ENCODE measurements around the gene KCNJ15.

Gene KCNJ15

DNA sequence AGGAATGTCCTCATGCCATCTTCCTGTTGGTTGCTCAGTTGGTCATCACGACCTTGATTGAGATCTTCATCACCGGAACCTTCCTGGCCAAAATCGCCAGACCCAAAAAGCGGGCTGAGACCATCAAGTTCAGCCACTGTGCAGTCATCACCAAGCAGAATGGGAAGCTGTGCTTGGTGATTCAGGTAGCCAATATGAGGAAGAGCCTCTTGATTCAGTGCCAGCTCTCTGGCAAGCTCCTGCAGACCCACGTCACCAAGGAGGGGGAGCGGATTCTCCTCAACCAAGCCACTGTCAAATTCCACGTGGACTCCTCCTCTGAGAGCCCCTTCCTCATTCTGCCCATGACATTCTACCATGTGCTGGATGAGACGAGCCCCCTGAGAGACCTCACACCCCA lies 42.9 kb downstream of the KCNJ15 start:
- no peak for DNase-seq (ENCODE audit: low spot score)

DNA sequence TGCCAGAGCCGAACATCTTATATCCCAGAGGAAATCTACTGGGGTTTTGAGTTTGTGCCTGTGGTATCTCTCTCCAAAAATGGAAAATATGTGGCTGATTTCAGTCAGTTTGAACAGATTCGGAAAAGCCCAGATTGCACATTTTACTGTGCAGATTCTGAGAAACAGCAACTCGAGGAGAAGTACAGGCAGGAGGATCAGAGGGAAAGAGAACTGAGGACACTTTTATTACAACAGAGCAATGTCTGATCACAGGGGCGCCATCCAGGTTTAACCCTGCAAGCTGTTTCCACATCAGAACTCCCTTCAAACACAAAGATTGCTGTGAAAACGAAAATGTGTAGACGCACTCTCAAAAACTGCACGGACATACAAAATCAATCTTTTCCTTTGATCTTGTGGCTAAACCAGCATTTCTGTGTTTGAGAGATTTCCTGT lies 43.4 kb downstream of the KCNJ15 start:
- DNase-seq (ENCODE audit: low spot score), result peak; percentile 34

DNA sequence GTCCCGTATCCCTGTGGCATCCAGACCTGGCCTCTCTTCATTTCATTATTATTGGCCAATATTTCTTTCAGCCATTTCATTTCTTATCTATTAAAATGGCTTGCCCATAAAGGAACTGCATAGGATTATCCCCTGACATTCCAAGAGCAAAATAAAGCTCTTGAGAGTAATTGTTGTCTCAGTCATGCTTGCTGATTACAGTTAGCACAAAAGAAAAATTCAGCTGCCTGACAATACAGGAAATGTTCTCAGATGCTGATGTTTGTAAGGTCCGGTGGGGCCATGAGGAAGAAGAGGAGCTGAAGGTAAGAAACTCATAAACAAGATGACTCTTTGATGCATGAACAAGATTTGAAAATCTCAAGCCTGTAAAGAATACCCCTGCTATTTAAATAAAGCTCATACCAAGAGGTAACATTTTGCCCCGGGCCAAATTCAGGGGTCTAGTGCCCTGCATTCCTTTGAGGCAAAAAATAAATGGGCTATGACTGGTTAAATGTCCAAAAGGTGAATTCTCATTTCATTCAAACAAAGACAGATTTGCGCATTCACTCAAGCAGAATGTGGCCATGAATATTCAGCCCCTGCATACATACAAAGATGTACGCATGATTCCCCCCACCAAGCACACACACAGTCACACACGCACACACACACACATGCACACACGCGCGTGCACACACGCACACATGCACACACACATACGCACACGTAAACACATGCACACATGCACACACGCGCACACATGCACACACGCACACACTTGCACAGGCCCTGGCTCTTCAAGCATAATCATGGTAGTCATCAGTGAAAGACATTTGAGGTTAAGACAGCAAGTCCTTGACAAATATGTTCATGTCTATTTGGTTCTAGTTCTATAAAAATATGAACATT lies 44.8 kb downstream of the KCNJ15 start:
- DNase-seq (ENCODE audit: low spot score), result no peak

DNA sequence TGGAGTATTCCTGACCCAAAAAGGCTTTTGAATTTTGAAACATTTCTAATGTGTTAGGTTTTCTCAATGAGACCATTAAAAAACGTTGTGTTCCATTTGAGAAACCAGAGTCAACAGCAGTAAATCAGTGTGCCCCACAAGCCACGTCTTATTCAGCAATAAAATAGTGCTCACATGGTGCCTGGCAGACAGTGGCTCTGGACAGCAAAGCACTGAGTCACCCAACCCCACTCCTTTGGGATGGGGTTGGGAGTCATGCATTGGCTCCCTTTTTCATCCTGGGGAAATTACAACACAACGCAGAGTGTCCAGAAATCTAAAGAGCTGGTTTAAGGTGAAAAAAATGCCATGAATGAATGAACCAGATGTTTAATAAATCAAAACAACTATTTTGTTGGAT lies 46.5 kb downstream of the KCNJ15 start:
- no peak for DNase-seq (ENCODE audit: low spot score)

DNA sequence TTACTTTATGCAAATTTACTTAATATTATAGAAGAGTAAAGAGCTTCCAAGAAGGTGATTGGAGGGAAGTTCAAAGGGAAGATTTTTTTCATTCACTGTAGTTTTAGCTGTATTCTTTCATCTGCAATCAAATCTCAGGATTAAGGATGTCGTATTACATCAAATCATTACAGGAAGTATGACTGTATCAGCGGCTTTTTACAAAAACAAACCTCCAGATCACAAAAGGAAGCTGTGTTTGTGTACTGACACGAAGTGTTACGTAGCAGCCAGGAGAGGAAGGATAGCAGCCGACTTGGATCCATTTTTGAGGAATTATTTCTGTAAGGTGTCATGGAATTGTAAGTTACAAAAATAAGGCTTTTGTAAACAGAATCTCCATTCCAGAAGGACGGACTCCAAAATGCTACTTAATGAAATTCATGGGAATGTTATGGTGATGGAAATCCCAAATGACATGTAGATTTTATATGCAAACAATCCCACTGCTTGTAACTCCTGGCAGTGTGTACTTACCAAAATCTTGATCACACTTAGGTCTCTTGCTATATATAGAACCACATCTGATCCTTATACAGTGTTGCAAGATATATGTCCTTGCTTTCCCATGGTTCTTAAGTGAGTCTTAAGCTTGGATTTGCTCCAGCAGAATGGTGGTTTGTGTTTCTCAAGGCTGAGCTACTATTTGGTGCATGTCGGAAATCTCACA lies 49.8 kb downstream of the KCNJ15 start:
- DNase-seq (ENCODE audit: low spot score), result no peak

DNA sequence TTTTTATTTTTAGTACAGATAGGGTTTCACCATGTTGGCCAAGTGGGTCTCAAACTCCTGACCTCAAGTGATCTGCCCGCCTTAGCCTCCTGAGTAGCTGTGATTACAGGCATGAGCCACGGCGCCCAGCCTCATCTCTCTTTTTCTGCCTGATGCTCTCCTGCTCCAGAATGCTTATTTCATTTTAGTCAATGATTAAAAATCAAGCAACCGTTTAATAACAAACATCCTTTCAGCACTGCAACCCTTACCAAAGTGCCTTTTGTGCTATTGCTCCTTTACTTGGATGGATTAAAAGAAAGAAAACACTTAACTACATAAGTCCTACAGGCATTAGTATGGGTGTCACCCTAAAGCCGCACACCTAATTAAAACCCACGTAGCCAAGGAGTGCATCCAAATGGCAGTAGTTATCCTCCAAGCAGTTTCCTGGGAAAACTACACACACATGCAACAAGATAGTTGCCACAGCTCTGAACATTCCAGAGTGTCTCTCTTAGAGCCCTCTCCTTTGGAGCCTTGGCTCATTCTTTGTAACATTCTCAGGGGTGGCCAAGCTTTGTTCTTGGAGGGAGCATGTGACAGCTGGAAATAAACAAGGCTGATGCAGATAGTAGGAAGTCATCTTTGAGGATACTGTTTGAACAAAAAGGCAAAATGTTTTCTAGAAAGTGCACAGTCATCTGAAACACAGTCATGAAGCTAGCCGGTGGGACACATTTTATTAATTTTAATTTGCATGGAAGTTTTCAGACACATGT lies 51.2 kb downstream of the KCNJ15 start:
- DNase-seq (ENCODE audit: low spot score), result no peak

DNA sequence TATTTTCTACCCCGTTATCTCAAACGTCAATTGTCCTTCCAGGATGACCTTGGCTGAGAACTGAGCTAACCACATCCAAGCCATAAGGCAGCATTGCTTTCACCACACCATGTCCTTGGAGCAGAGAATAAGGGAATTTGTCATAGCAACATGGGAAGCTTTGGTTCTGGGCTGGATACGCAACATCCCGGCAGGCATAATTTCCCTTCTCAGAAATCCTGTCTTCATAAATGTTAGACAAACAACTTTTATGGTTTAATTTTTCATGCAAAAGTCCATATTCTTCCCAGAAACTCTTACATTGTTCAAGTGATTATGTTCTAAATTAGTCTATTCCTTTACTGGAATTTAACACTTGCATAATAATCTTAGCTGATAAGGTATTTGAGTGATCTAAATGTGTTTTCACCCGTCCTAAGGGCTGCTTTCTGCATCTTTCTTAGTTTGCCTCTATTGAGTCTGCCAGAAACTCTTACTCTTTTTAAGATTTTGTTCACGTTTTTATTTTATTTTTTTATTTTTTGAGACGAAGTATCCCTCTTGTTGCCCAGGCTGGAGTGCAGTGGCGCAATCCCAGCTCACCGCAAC lies 51.8 kb downstream of the KCNJ15 start:
- no peak for DNase-seq (ENCODE audit: low spot score)

DNA sequence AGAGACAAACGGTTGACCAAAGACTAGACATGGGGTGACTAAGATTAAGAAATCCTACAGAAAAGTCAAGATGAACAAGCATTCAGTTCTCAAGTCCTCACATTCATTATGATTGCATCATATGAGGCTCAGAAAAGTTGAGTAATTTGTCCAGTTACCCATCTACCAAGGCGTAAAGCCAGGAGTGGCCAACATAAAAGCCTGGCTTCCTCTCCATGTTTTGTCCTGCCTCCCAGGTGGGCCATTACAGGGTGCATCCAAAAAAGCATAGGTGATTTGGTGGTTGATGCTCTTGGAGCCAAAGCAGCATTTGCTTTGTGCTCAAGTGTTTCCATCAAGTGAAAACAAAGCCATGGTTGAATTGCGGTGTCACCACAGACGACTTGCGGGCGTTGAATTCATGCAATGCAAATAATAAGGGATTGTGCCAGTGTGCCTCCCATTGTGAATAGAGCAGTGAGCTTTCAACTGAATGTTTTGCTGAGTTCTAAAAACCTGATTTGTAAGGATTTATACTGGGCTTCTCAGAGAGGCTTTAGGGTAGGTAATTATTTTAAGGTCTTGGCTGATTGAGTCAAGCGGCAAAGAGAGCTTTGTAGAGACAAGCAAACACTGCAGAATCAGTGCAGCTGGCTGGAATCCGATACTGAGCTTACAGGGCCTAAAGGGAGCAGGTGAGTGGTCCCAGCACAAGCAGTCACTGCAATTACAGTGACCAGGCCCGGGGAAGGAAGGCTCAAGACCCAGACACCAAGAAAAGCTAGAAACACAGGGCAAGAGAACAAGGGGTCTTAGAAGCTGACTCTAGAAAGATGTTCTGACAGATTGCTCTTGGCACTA lies 54.1 kb downstream of the KCNJ15 start:
- DNase-seq (ENCODE audit: low spot score), result no peak

DNA sequence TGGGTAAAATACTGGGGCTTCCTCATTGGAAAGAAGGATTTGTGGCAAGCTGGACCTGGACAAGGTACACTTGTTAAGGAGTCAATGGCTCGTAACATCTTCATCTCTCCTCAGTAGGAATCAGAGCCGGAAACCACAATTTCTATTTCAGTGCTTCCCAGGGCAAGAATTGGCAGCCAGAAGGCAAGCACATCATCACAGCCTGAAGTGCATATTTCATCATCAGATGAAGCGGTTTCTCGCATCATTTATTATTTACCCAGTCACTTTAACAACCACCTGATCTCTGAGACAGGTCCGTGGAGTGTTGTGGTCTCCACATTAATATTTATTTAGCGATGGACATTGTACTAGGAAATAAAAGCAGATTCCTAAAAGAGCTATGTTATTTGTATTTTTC lies 55.0 kb downstream of the KCNJ15 start:
- DNase-seq (ENCODE audit: low spot score), result no peak

DNA sequence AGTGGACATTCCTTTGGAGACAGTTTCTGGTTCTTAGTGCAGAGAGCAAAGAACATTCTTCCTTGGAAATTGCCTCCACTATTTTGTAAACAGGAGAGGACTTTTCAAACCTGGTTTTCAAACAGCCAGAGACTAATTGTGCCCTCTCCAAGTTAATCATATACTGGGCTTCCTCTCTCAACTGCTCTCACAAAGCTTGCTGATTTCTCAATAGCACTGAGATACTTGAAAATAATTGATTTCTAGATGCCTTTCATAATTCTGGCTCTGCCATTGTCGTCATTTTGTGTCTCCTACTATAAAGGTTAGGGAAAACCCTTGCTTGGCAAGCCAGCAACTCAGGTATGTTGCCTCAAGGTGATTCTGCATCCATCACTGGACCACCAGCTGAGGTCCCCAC lies 56.0 kb downstream of the KCNJ15 start:
- DNase-seq (ENCODE audit: low spot score), result no peak

DNA sequence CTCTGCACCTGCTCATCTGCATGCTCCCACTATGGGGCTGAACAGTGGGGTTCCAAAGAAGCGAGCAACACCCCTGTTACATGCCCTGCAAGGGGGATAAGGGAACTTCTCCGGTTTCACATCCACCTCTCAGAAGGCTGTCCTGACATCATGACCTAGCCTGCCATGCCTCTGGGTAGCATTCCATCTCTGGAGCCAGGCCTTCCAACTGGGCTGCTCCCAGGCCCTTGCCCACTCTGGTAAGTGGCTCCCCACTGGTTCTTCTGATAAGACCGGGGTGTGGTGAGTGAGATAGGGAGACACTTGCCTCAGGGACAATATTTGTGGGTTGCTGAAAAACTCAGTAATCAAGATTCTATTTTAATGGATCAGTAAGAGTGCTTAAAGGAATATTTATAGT lies 57.8 kb downstream of the KCNJ15 start:
- DNase-seq (ENCODE audit: low spot score), result no peak

DNA sequence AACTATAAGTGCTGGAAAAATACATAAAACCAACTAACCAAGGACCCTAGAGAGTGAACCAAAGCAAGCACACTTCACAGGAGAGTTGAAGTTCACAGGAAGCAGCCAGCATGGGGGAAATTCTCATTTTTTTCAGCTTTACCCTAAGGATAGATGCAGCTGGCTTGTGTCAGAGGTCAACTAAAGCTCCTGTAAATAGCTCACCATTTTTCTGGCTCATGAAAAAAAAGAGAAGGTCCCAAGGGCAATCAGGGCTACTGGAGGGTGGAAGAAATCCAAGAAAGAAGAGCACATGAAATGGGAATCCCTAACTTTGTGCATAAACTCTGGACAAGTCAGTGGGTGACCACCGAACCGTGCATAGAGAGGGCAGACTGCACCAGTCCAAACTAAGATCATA lies 58.3 kb downstream of the KCNJ15 start:
- no peak for DNase-seq (ENCODE audit: low spot score)

DNA sequence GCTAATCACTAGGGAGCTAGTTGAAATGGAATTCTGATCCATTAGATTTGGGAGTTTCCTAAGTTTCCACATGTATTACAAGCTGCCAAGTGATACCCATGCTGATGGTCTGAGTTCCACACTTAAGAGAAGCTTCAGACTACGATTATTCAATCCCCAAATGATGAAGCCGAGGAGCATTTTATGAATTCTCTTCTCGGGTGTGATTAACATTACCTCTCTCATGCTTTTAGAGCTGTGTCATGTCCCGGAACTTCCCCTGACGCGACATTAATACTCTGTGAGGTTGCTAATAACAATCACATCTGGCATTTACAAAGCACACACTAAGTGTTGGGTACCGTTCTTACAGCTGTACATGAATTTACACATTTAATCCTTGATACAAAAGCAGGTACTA lies 63.0 kb downstream of the KCNJ15 start:
- no peak for DNase-seq (ENCODE audit: low spot score)

DNA sequence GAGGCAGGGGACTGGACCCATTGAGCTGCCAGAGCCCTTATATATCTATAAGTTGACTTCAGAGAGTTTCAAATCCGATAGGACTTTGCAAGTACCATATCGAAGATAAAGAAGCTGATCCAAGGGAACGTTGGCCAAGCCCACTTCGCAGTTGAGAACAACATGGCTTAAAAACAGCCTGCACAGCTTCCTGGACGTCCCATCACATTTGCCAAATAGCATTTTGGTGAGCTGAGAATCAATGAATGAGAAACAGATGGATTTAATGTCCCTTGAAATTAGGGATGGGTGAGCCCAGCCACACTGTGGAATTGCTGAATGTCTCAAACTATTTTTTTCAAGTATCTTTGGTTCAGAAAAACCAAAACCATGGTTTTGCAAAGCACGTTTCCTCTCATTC lies 64.8 kb downstream of the KCNJ15 start:
- no peak for DNase-seq (ENCODE audit: low spot score)

DNA sequence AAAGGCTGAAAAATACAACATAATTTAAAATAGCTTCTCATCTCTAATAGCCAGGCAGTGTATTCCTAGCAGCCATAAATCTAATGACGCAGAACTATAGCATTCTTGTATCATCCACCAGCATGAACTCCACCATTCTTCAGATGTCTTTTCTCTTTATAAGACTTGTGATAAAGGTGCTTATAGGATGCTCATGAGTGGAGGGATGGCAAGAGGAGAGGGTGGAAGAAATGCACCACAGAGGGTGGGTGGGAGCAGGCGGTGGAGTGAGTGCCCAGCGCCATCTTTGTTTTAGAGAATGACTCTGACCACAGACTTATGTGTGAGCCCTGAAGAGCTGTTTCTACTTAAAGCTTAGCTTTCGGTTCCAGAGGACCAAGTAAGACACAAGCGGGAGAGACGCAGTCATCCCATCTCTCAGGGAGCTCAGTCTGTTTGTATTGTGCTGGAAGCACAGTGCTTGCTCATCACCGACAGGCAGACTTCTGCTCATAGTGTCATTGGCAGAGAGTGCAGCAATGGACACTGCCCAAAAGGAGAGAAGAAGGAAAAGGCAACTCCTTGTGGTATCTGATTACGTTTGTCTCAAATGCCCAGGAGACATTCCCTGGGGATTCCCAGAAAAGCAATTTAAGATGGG lies 65.6 kb downstream of the KCNJ15 start:
- DNase-seq (ENCODE audit: low spot score), result no peak

DNA sequence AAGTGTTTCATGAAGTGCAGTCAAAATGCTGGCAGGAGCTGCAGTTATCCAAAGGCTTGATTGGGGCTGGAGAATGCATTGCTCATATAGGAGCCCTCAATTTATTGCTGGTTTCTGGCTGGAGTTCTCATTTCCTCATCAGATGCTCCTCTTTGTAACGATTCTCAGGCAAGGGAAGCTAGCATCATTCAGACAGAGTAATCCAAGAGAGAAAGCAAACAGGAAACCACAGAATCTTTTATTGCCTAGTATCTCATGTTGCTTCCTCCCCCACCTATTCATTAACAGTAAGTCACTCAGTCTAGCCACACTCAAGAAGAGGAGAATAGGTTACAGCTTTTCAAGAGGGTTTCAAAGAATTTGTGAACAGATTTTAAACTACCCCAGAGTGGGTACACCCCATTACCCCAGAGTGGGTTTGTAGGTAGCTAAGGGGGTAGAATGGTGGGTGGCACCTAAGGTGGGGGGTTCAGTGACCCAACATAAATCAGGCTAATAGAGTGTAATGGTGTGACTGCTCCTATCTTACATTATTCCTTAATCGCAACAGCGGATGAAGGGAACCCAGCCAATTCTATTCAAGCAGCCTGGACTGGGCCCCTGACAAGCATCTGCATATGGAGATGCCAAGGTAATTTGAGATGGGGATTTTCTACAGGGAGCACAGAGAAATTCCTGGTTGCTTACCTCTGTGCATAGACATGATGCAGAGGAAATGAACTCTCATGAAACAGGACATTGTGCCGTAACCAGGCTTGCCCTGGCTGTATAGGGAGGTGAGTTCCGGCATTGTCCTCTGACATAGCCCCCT lies 67.1 kb downstream of the KCNJ15 start:
- no peak for DNase-seq (ENCODE audit: low spot score)

DNA sequence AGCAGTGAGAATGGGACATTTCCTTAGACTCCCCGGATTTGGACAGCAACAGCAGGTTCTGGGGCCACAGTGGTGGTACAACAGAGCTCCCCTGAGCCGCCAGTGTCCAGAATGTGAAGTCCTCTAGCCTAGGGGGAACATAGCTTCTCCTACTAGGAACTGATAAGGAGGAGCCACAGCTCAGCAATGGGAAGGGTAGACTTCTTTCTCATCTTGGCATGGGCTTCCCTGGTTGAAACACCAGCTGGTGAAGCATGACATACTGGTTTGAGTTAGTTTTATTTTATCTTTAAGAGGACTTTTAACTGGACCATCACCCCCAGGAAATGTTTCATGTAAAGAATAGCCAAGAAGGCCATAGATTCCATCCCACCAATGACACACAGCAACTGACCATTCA lies 68.4 kb downstream of the KCNJ15 start:
- DNase-seq (ENCODE audit: low spot score), result no peak

DNA sequence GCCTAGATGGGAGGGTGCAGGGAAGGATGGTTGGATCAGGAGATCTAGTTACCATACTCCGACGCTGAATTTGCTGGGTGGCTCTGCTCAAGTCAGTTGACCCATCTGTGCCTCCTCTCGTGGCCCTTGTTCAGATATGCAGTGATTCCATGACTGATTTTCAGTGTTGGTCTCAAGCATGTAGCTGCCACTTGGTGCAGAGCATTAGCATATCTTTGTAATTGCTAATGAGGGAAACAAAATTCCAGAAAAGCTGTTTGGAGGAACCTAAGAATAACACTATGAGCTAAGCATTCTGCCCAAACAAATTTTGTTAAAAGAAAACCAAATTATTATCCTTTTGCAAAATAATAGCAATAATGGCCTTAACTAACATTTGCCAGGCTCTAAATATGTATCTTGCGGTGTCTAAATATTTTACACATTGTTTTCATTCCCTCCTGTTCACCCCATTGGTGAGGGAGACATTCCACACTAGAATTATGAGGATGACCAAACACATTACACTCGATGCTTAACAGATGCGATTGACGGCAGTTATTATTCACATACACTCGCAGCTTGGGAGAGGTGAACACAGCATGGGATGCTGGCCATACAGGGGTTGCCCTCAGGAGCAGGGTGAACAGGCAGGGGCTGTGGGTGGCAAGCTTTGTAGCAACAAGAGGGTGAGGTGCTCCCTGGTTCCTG lies 69.1 kb downstream of the KCNJ15 start:
- DNase-seq (ENCODE audit: low spot score), result no peak

DNA sequence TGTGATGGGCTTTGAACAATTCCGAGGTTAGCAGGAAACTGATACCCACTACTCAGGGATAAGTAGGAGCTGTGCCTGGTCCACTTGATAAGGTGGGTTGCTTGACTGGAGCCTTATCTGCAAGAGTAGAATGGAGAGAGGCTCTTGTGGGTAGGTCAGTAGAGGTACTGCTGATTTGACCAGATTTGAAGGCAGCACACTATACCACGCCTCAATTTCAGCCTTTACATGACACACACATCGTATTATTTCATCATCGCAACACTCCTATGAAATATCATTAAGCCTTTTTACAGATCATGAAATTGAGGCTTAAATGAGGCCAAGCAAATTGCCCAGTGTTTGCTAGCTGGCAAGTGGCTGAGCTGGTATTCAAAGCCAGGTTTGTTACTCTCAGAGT lies 69.6 kb downstream of the KCNJ15 start:
- DNase-seq (ENCODE audit: low spot score), result no peak

DNA sequence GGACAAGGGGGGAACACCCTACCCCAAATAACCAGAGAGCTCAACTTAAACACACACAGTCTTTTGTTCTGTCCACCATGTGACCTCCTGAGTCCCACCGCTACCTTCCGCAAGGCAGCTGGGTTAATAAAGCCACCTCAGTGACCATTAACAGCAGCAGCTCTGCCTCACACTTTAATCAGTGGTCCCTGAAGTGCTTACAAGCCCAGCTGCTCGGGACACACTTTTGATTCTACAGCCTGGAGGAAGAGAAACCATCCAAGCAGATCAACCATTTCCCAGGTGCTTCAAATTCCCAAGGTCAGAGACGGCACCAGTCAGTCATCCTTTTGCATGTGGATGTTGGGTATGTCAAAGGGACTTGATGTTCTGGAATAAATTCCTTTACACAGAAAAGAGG lies 70.1 kb downstream of the KCNJ15 start:
- no peak for DNase-seq (ENCODE audit: low spot score)

All from activated CD4-positive, alpha-beta T cell treated with anti-CD3 and anti-CD28 coated beads, Interleukin-2, Interleukin-4, amounts not matched to agents 100 ng/mL and 50 ng/mL, durations not matched to agents 16 hours and 8 hours (primary cell).